GM12878 (cell line): ENCODE data around the gene BCAT1. TPM values are rescaled to one million over a fixed set of nuclear protein-coding genes. Genes with fewer than 3 reads are reported as not detected.

Experiments used
- ATAC-seq: fragments of 200-7000 bp; cut with Tn5 transposase; 3 replicates; pipeline ENCODE4 v1.9.1; 2020; ENCODE audit warnings: mild to moderate bottlenecking, moderate library complexity
- BruUV-seq: library from RNA; stranded (reverse); fragments of 400-500 nt; replicated peaks from 2 replicates; lab custom pipeline; 2021; lab: Mats Ljungman, UMichigan
- CTCF ChIA-PET: fragments of 300-600 bp; sonication (Branson Sonifier 250); formaldehyde crosslinking; extraction: SDS; loops from one replicate; lab custom pipeline; 2021; ENCODE audit warnings: inconsistent platforms; lab: Yijun Ruan, JAX
- POLR2A ChIA-PET: fragments of 350-600 bp; formaldehyde crosslinking; extraction: SDS; loops from one replicate; lab custom pipeline; 2021; ENCODE audit warnings: inconsistent platforms; lab: Charles Lee
- RAD21 ChIA-PET: fragments of 300-600 bp; sonication (Branson Sonifier 250); formaldehyde crosslinking; loops from one replicate; lab custom pipeline; 2023; ENCODE audit warnings: antibody characterized with exemption; ENCODE audit not compliant: unreplicated experiment; lab: Charles Lee
- SMC1A ChIA-PET: fragments of 300-600 bp; sonication (Branson Sonifier 250); formaldehyde crosslinking; loops from one replicate; lab custom pipeline; 2023; ENCODE audit not compliant: unreplicated experiment, uncharacterized antibody; lab: Charles Lee
- DNase-seq: peaks from one replicate; pipeline ENCODE4 v3.0.0-alpha.2; 2011; ENCODE audit warnings: low read depth, low spot score
- FAIRE-seq: peaks from 3 replicates; lab custom pipeline; 2011; peaks lifted over from hg19 to GRCh38; lab: Jason Lieb, UNC
- H2AFZ ChIP-seq: 2 replicates; pipeline ENCODE4 v1.6.0; 2011; ENCODE audit warnings: low read depth, low read length, control low read depth; ENCODE audit not compliant: control insufficient read depth
- H3K27ac ChIP-seq: 2 replicates; pipeline ENCODE4 v1.5.1; 2011; ENCODE audit warnings: control low read depth; ENCODE audit not compliant: control insufficient read depth, insufficient read depth
- H3K27me3 ChIP-seq, 2 experiments: replicated peaks in 1 of 2; 2 replicates each; pipeline versions ENCODE4 v1.6.0 to v1.6.1; 2011; ENCODE audit warnings: low read length in 1 of 2; ENCODE audit not compliant: control insufficient read depth in 2 of 2, insufficient read depth in 2 of 2
- H3K36me3 ChIP-seq, 2 experiments: 2 replicates each; pipeline ENCODE4 v1.5.1; 2011; ENCODE audit warnings: low read length in 1 of 2; ENCODE audit not compliant: control insufficient read depth in 2 of 2, insufficient read depth in 2 of 2
- H3K4me1 ChIP-seq: 2 replicates; pipeline ENCODE4 v1.6.1; 2011; ENCODE audit warnings: mild to moderate bottlenecking, low read length, moderate library complexity, mixed read lengths; ENCODE audit not compliant: control insufficient read depth, insufficient read depth
- H3K4me2 ChIP-seq: 2 replicates; pipeline ENCODE4 v1.6.0; 2011; ENCODE audit warnings: control low read depth; ENCODE audit not compliant: control insufficient read depth, insufficient read depth
- H3K4me3 ChIP-seq: fragments of 200-600 bp; sonication (generic); 2 replicates; pipeline ENCODE4 v1.5.1; 2016
- H3K79me2 ChIP-seq: 2 replicates; pipeline ENCODE4 v1.6.0; 2011; ENCODE audit warnings: low read length; ENCODE audit not compliant: control insufficient read depth, insufficient read depth
- H3K9ac ChIP-seq: 2 replicates; pipeline ENCODE4 v1.8.0; 2011; ENCODE audit warnings: low read length, control low read depth, mixed read lengths; ENCODE audit not compliant: control insufficient read depth, insufficient read depth
- H3K9me3 ChIP-seq: replicated peaks from 3 replicates; pipeline ENCODE4 v1.5.1; 2011; ENCODE audit warnings: mild to moderate bottlenecking, low read length; ENCODE audit not compliant: control insufficient read depth, insufficient read depth
- H4K20me1 ChIP-seq: 2 replicates; pipeline ENCODE4 v1.6.0; 2011; ENCODE audit not compliant: control insufficient read depth, insufficient read depth
- MEF2B ChIP-seq: fragments of 450-650 bp; IDR thresholded peaks from 2 replicates; pipeline ENCODE4 v1.6.1; 2018; ENCODE audit warnings: mild to moderate bottlenecking, moderate library complexity; ENCODE audit not compliant: partially characterized antibody, poor library complexity, severe bottlenecking
- PAX8 ChIP-seq: fragments of 450-650 bp; IDR thresholded peaks from 2 replicates; pipeline ENCODE4 v1.6.1; 2017; ENCODE audit warnings: mild to moderate bottlenecking, moderate library complexity
- SMAD1 ChIP-seq: fragments of 450-650 bp; IDR thresholded peaks from 2 replicates; pipeline ENCODE4 v1.6.1; 2018; ENCODE audit warnings: mild to moderate bottlenecking, low read depth; ENCODE audit not compliant: partially characterized antibody
- ZNF217 ChIP-seq: fragments of 450-650 bp; IDR thresholded peaks from 2 replicates; pipeline ENCODE4 v1.6.1; 2017; ENCODE audit warnings: antibody characterized with exemption, mild to moderate bottlenecking
- WGBS: methylation state at CpG from one replicate; pipeline ENCODE4 v1.1.6; 2016; ENCODE audit warnings: low lambda C conversion rate; ENCODE audit not compliant: insufficient replicate concordance, insufficient coverage; ENCODE audit errors: missing lambda C conversion rate; 5-methylcytosine and 5-hydroxymethylcytosine counted together
- in situ Hi-C: fragments of 300-500 bp; cut with MboI; formaldehyde crosslinking; loops from 9 replicates; pipeline ENCODE4 v1.14.3; 2018; ENCODE audit warnings: mixed read lengths
- intact Hi-C: fragments of 100-400 bp; cut with micrococcal nuclease; formaldehyde crosslinking; loops from one replicate; pipeline ENCODE4 v1.14.2; 2022; ENCODE audit not compliant: unreplicated experiment
- polyA plus RNA-seq, 11 experiments: library from polyadenylated mRNA; depleted of rRNA in 4 of 11; unstranded in 6 of 11; stranded (reverse) in 5 of 11; fragments of >200 nt; fragmentation: Nextera tagmentation in 4 of 11; fragmentation: Illumina TruSeq in 1 of 11; extraction: Ambion mirVana in 4 of 11; extraction: Trizol in 1 of 11; gene quantifications; 1 replicate in 1 of 11; 2 replicates in 10 of 11; pipeline versions ENCODE4 v1.2.1 to v1.2.3, GENCODE V29; 2011 to 2016; ENCODE audit warnings: inconsistent platforms in 2 of 11, missing spikeins in 2 of 11, low read depth in 1 of 11
- total RNA-seq, 4 experiments: library from RNA; depleted of rRNA in 3 of 4; stranded (reverse); fragments of >200 nt in 3 of 4; fragmentation: Illumina TruSeq in 1 of 4; extraction: Trizol in 1 of 4; gene quantifications; 2 replicates each; pipeline versions ENCODE4 v1.2.1 to v1.2.3, GENCODE V29; 2013 to 2021
- TF ChIP-seq, protein P1 (sequence below): fragments of 450-650 bp; IDR thresholded peaks from 2 replicates; pipeline ENCODE4 v1.6.1; 2017; ENCODE audit warnings: mild to moderate bottlenecking
- TF ChIP-seq, protein P2 (sequence below): IDR thresholded peaks from 2 replicates; pipeline ENCODE4 v1.6.1; 2012; ENCODE audit warnings: mild to moderate bottlenecking, low read depth, low read length

The BCAT1 gene
- total and polyA plus RNA-seq, 10 of the 15 experiments (the other 5 are each of a cell fraction or from before 2014, with no cell fraction given), result 26.2 to 187 (median 81.9) TPM

DNA sequence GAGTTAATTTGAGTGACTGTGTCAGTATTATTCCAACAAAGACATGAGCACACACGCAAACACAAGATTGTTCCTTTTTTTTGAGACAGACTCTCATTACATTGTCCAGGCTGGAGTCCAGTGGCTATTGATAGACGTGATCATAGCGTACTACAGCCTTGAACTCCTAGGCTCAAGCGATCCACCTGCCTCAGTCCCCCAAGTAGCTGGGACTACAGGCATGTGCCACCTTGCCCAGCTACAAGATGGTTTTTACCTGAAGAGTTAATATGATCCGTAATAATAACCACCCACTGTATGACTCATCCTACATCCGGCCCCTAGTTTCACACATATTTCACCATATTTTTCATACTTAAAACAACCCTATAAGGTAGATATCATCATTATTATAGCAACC lies 26.8 kb downstream of the BCAT1 start (continued):
- TF ChIP-seq, protein P1, sequence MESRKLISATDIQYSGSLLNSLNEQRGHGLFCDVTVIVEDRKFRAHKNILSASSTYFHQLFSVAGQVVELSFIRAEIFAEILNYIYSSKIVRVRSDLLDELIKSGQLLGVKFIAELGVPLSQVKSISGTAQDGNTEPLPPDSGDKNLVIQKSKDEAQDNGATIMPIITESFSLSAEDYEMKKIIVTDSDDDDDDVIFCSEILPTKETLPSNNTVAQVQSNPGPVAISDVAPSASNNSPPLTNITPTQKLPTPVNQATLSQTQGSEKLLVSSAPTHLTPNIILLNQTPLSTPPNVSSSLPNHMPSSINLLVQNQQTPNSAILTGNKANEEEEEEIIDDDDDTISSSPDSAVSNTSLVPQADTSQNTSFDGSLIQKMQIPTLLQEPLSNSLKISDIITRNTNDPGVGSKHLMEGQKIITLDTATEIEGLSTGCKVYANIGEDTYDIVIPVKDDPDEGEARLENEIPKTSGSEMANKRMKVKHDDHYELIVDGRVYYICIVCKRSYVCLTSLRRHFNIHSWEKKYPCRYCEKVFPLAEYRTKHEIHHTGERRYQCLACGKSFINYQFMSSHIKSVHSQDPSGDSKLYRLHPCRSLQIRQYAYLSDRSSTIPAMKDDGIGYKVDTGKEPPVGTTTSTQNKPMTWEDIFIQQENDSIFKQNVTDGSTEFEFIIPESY, result no peak
- no peak for TF ChIP-seq MEF2B

DNA sequence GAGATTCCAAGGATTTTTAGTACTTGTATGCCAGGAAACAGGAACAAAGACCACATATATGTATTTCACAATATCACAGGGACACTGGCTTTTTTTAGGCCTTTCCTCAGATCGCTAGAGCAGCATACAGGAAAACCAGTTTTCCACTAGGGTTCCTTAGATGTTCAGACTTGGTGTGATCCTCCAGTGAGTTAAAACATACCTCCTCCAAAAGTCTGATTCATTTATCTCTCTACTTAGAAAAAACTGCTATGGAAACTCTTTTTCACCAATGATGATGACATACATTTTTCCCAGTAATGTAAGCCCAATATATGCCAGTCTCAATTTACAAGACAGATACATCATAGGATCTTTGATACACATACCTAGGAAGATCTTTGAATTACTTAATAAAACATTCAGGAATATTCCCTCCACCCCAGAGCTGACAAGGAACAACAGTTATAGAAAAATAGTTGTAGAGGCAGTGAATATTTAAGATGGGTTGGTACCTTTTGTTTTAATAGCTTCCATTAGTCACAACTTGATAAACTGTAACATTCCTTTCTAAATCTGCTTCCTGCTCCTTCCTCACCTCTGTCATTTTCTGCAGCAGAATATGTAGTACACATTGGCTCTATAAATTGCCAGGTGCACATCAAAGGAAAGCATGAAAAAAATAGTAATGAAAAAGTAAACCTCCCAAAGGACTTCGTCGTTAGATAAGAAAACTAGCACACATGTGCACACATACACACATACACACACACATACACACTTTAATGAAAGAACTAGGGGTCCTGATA lies 27.5 kb downstream of the BCAT1 start:
- no peak for DNase-seq
- Histone ChIP-seq H3K4me1 (no peaks in the 10 kb centered on the region), H3K4me2 (no peak overlapping the region), H3K4me3 (no peak overlapping the region), H3K79me2 (peaks cover 22% of the 10 kb centered on the region), H3K27me3 (no peaks in the 10 kb centered on the region), H3K9ac (no peak overlapping the region), H2AFZ (no peak overlapping the region), H4K20me1 (no peaks in the 10 kb centered on the region), H3K36me3 (no peaks in the 10 kb centered on the region; a peak in 1 of 4 replicates), H3K9me3 (no peaks in the 10 kb centered on the region), H3K27ac (no peak overlapping the region)
- SMC1A ChIA-PET, result interaction anchor here (0.9 to 3.4 kb wide), 9 partner anchors 10 to 81 kb away, joined by 3 to 22 read pairs (median 4); no protein-coding TSS in a partner anchor
- BruUV-seq, result no TSS peak
- intact Hi-C loops, result no loop called here
- CTCF ChIA-PET, result interaction anchor here (0.9 kb wide), 1 partner anchor 69 kb away, joined by 3 read pairs; no protein-coding TSS in a partner anchor
- WGBS, result 98% methylated on average over 3 of the region's 3 CpGs
- ATAC-seq, result no peak
- POLR2A ChIA-PET, result interaction anchor here (1.1 kb wide), 1 partner anchor 26 kb away, joined by 3 read pairs; no protein-coding TSS in a partner anchor
- in situ Hi-C loops, result no loop called here
- no peak for FAIRE-seq
- RAD21 ChIA-PET, result no interaction called here
- TF ChIP-seq PAX8 (no peak), SMAD1 (no peak), ZNF217 (no peak)
- TF ChIP-seq, protein P2, sequence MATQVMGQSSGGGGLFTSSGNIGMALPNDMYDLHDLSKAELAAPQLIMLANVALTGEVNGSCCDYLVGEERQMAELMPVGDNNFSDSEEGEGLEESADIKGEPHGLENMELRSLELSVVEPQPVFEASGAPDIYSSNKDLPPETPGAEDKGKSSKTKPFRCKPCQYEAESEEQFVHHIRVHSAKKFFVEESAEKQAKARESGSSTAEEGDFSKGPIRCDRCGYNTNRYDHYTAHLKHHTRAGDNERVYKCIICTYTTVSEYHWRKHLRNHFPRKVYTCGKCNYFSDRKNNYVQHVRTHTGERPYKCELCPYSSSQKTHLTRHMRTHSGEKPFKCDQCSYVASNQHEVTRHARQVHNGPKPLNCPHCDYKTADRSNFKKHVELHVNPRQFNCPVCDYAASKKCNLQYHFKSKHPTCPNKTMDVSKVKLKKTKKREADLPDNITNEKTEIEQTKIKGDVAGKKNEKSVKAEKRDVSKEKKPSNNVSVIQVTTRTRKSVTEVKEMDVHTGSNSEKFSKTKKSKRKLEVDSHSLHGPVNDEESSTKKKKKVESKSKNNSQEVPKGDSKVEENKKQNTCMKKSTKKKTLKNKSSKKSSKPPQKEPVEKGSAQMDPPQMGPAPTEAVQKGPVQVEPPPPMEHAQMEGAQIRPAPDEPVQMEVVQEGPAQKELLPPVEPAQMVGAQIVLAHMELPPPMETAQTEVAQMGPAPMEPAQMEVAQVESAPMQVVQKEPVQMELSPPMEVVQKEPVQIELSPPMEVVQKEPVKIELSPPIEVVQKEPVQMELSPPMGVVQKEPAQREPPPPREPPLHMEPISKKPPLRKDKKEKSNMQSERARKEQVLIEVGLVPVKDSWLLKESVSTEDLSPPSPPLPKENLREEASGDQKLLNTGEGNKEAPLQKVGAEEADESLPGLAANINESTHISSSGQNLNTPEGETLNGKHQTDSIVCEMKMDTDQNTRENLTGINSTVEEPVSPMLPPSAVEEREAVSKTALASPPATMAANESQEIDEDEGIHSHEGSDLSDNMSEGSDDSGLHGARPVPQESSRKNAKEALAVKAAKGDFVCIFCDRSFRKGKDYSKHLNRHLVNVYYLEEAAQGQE, result no peak
- TF ChIP-seq, protein P1, result no peak
